GM12878 (cell line): ENCODE results near the gene IFRD2. TPM values are rescaled to one million over a fixed set of nuclear protein-coding genes. Genes with fewer than 3 reads are reported as not detected.

Experiments
- ATAC-seq: fragments of 200-7000 bp; cut with Tn5 transposase; 3 replicates; pipeline ENCODE4 v1.9.1; 2020; ENCODE audit warnings: mild to moderate bottlenecking, moderate library complexity
- BruUV-seq: library from RNA; stranded (reverse); fragments of 400-500 nt; replicated peaks from 2 replicates; lab custom pipeline; 2021; lab: Mats Ljungman, UMichigan
- CTCF ChIA-PET: fragments of 300-600 bp; sonication (Branson Sonifier 250); formaldehyde crosslinking; extraction: SDS; loops from one replicate; lab custom pipeline; 2021; ENCODE audit warnings: inconsistent platforms; lab: Yijun Ruan, JAX
- POLR2A ChIA-PET: fragments of 350-600 bp; formaldehyde crosslinking; extraction: SDS; loops from one replicate; lab custom pipeline; 2021; ENCODE audit warnings: inconsistent platforms; lab: Charles Lee
- RAD21 ChIA-PET: fragments of 300-600 bp; sonication (Branson Sonifier 250); formaldehyde crosslinking; loops from one replicate; lab custom pipeline; 2023; ENCODE audit warnings: antibody characterized with exemption; ENCODE audit not compliant: unreplicated experiment; lab: Charles Lee
- SMC1A ChIA-PET: fragments of 300-600 bp; sonication (Branson Sonifier 250); formaldehyde crosslinking; loops from one replicate; lab custom pipeline; 2023; ENCODE audit not compliant: unreplicated experiment, uncharacterized antibody; lab: Charles Lee
- DNase-seq: peaks from one replicate; pipeline ENCODE4 v3.0.0-alpha.2; 2011; ENCODE audit warnings: low read depth, low spot score
- FAIRE-seq: peaks from 3 replicates; lab custom pipeline; 2011; peaks lifted over from hg19 to GRCh38; lab: Jason Lieb, UNC
- H2AFZ ChIP-seq: 2 replicates; pipeline ENCODE4 v1.6.0; 2011; ENCODE audit warnings: low read depth, low read length, control low read depth; ENCODE audit not compliant: control insufficient read depth
- H3K27ac ChIP-seq: 2 replicates; pipeline ENCODE4 v1.5.1; 2011; ENCODE audit warnings: control low read depth; ENCODE audit not compliant: control insufficient read depth, insufficient read depth
- H3K27me3 ChIP-seq, 2 experiments: replicated peaks in 1 of 2; 2 replicates each; pipeline versions ENCODE4 v1.6.0 to v1.6.1; 2011; ENCODE audit warnings: low read length in 1 of 2; ENCODE audit not compliant: control insufficient read depth in 2 of 2, insufficient read depth in 2 of 2
- H3K36me3 ChIP-seq, 2 experiments: 2 replicates each; pipeline ENCODE4 v1.5.1; 2011; ENCODE audit warnings: low read length in 1 of 2; ENCODE audit not compliant: control insufficient read depth in 2 of 2, insufficient read depth in 2 of 2
- H3K4me1 ChIP-seq: 2 replicates; pipeline ENCODE4 v1.6.1; 2011; ENCODE audit warnings: mild to moderate bottlenecking, low read length, moderate library complexity, mixed read lengths; ENCODE audit not compliant: control insufficient read depth, insufficient read depth
- H3K4me2 ChIP-seq: 2 replicates; pipeline ENCODE4 v1.6.0; 2011; ENCODE audit warnings: control low read depth; ENCODE audit not compliant: control insufficient read depth, insufficient read depth
- H3K4me3 ChIP-seq: fragments of 200-600 bp; sonication (generic); 2 replicates; pipeline ENCODE4 v1.5.1; 2016
- H3K79me2 ChIP-seq: 2 replicates; pipeline ENCODE4 v1.6.0; 2011; ENCODE audit warnings: low read length; ENCODE audit not compliant: control insufficient read depth, insufficient read depth
- H3K9ac ChIP-seq: 2 replicates; pipeline ENCODE4 v1.8.0; 2011; ENCODE audit warnings: low read length, control low read depth, mixed read lengths; ENCODE audit not compliant: control insufficient read depth, insufficient read depth
- H3K9me3 ChIP-seq: replicated peaks from 3 replicates; pipeline ENCODE4 v1.5.1; 2011; ENCODE audit warnings: mild to moderate bottlenecking, low read length; ENCODE audit not compliant: control insufficient read depth, insufficient read depth
- H4K20me1 ChIP-seq: 2 replicates; pipeline ENCODE4 v1.6.0; 2011; ENCODE audit not compliant: control insufficient read depth, insufficient read depth
- GATAD2B ChIP-seq: fragments of 450-650 bp; conservative IDR thresholded peaks from 2 replicates; pipeline ENCODE4 v1.6.1; 2017; ENCODE audit warnings: low read depth, mild to moderate bottlenecking, moderate library complexity
- IKZF1 ChIP-seq: fragments of 450-650 bp; conservative IDR thresholded peaks from 2 replicates; pipeline ENCODE4 v1.6.1; 2017; ENCODE audit warnings: antibody characterized with exemption, mild to moderate bottlenecking
- MEF2B ChIP-seq: fragments of 450-650 bp; IDR thresholded peaks from 2 replicates; pipeline ENCODE4 v1.6.1; 2018; ENCODE audit warnings: mild to moderate bottlenecking, moderate library complexity; ENCODE audit not compliant: partially characterized antibody, poor library complexity, severe bottlenecking
- NKRF ChIP-seq: fragments of 450-650 bp; conservative IDR thresholded peaks from 2 replicates; pipeline ENCODE4 v1.6.1; 2017; ENCODE audit warnings: mild to moderate bottlenecking, moderate library complexity
- NR2F1 ChIP-seq: fragments of 450-650 bp; conservative IDR thresholded peaks from 2 replicates; pipeline ENCODE4 v1.6.1; 2017; ENCODE audit warnings: mild to moderate bottlenecking
- RBBP5 ChIP-seq: fragments of 200-600 bp; sonication (generic); conservative IDR thresholded peaks from 2 replicates; pipeline ENCODE4 v1.6.1; 2016
- RFX5 ChIP-seq: IDR thresholded peaks from 2 replicates; pipeline ENCODE4 v1.6.1; 2011; ENCODE audit warnings: low read depth, low read length, improper control_type of control experiment
- SIX5 ChIP-seq: IDR thresholded peaks from 2 replicates; pipeline ENCODE4 v1.6.1; 2011; ENCODE audit warnings: mild to moderate bottlenecking, low read depth, low read length, moderate library complexity; ENCODE audit not compliant: severe bottlenecking
- TAF1 ChIP-seq: IDR thresholded peaks from 2 replicates; pipeline ENCODE4 v1.6.1; 2011; ENCODE audit warnings: mild to moderate bottlenecking, low read depth, low read length, borderline replicate concordance
- USF2 ChIP-seq: IDR thresholded peaks from 2 replicates; pipeline ENCODE4 v1.6.1; 2011; ENCODE audit warnings: low read depth, low read length, improper control_type of control experiment, borderline replicate concordance
- ZNF217 ChIP-seq: fragments of 450-650 bp; IDR thresholded peaks from 2 replicates; pipeline ENCODE4 v1.6.1; 2017; ENCODE audit warnings: antibody characterized with exemption, mild to moderate bottlenecking
- WGBS: methylation state at CpG from one replicate; pipeline ENCODE4 v1.1.6; 2016; ENCODE audit warnings: low lambda C conversion rate; ENCODE audit not compliant: insufficient replicate concordance, insufficient coverage; ENCODE audit errors: missing lambda C conversion rate; 5-methylcytosine and 5-hydroxymethylcytosine counted together
- in situ Hi-C: fragments of 300-500 bp; cut with MboI; formaldehyde crosslinking; loops from 9 replicates; pipeline ENCODE4 v1.14.3; 2018; ENCODE audit warnings: mixed read lengths
- intact Hi-C: fragments of 100-400 bp; cut with micrococcal nuclease; formaldehyde crosslinking; loops from one replicate; pipeline ENCODE4 v1.14.2; 2022; ENCODE audit not compliant: unreplicated experiment
- polyA plus RNA-seq, 11 experiments: library from polyadenylated mRNA; depleted of rRNA in 4 of 11; unstranded in 6 of 11; stranded (reverse) in 5 of 11; fragments of >200 nt; fragmentation: Nextera tagmentation in 4 of 11; fragmentation: Illumina TruSeq in 1 of 11; extraction: Ambion mirVana in 4 of 11; extraction: Trizol in 1 of 11; gene quantifications; 1 replicate in 1 of 11; 2 replicates in 10 of 11; pipeline versions ENCODE4 v1.2.1 to v1.2.3, GENCODE V29; 2011 to 2016; ENCODE audit warnings: inconsistent platforms in 2 of 11, missing spikeins in 2 of 11, low read depth in 1 of 11
- total RNA-seq, 4 experiments: library from RNA; depleted of rRNA in 3 of 4; stranded (reverse); fragments of >200 nt in 3 of 4; fragmentation: Illumina TruSeq in 1 of 4; extraction: Trizol in 1 of 4; gene quantifications; 2 replicates each; pipeline versions ENCODE4 v1.2.1 to v1.2.3, GENCODE V29; 2013 to 2021

The IFRD2 gene
- total and polyA plus RNA-seq, 10 of the 15 experiments (the other 5 are each of a cell fraction or from before 2014, with no cell fraction given) = 19.1 to 153 (median 80.3) TPM

- Histone ChIP-seq H3K4me2 (peak overlapping the region; percentile 75), H3K79me2 (peaks cover 59% of the 10 kb centered on the region), H3K27ac (peak overlapping the region; percentile 92), H3K4me3 (peak overlapping the region; percentile 96), H3K36me3 (no peaks in the 10 kb centered on the region; a peak in 2 of 4 replicates), H3K9me3 (no peaks in the 10 kb centered on the region), H3K4me1 (peaks cover 3% of the 10 kb centered on the region; the same call in 1 of the 2 replicates), H3K27me3 (no peaks in the 10 kb centered on the region), H4K20me1 (no peaks in the 10 kb centered on the region; the same call in 1 of the 2 replicates), H2AFZ (0 out of 2 replicates have a peak overlapping the region, but pooled peaks have one; percentile 57), H3K9ac (peak overlapping the region; percentile 86)
- DNase-seq = no peak
- intact Hi-C loops (loop anchor here (5.0 kb wide), 2 partner anchors 42 to 102 kb away; partner anchors contain the start of genes GNAI2, HYAL3 and NAA80), in situ Hi-C loops (loop anchor here (10.0 kb wide), 1 partner anchor 1055 kb away; the partner anchor contains the start of gene RBM15B)
- RAD21 ChIA-PET = no interaction called here
- SMC1A ChIA-PET = interaction anchor here (0.7 to 1.6 kb wide), 3 partner anchors 10 to 469 kb away, joined by 3 to 8 read pairs (median 3); partner anchors contain the start of genes CYB561D2 and NPRL2
- TF ChIP-seq TAF1 (no peak), IKZF1 (no peak), USF2 (no peak), MEF2B (peak; percentile 25), GATAD2B (no peak), RFX5 (no peak), NR2F1 (0 out of 2 replicates have a peak, but pooled peaks have one; percentile 12), SIX5 (no peak), ZNF217 (no peak), RBBP5 (no peak), NKRF (no peak)
- no peak for ATAC-seq
- BruUV-seq = no TSS peak
- CTCF ChIA-PET = interaction anchor here (1.1 to 10.5 kb wide), 4 partner anchors 9 to 41 kb away, joined by 4 to 72 read pairs (median 32); partner anchors contain the start of genes CYB561D2, HYAL2, HYAL3 and NAA80
- POLR2A ChIA-PET = interaction anchor here (0.7 to 7.0 kb wide), 5 partner anchors 10 to 604 kb away, joined by 3 to 84 read pairs (median 27); partner anchors contain the start of genes CYB561D2, GNAI2, NPRL2 and TUSC2
- FAIRE-seq = no peak
- WGBS = 15% methylated on average over 14 of the region's 14 CpGs
Observed at GRCh38 chr3:50339485-50340146, 47.4 kb upstream of the IFRD2 start.
